H4 (cell line): ENCODE measurements around the gene BCL11A. TPM values are rescaled to one million over a fixed set of nuclear protein-coding genes. Genes with fewer than 3 reads are reported as not detected.
A peak's percentile ranks its signal among the peaks of the same experiment; 100 is the strongest.

Source experiments
- DNase-seq: peaks from one replicate; pipeline ENCODE4 v3.0.0-alpha.2; 2015; ENCODE audit warnings: low spot score
- total RNA-seq: library from RNA; depleted of rRNA; stranded (reverse); fragments of >200 nt; shearing (Covaris generic); gene quantifications from 2 replicates; pipeline ENCODE4 v1.2.3, GENCODE V29; 2014

BCL11A gene
- total RNA-seq, 1 experiment from 2014 or later = 1.3 TPM

GRCh38 chr2:60527762-60528161 lies 25.7 kb downstream of the BCL11A start:
- DNase-seq = no peak

- no peak for DNase-seq
Measured at GRCh38 chr2:60526623-60527022, 26.8 kb downstream of the BCL11A start.

GRCh38 chr2:60525899-60526298 lies 27.6 kb downstream of the BCL11A start:
- no peak for DNase-seq

DNA sequence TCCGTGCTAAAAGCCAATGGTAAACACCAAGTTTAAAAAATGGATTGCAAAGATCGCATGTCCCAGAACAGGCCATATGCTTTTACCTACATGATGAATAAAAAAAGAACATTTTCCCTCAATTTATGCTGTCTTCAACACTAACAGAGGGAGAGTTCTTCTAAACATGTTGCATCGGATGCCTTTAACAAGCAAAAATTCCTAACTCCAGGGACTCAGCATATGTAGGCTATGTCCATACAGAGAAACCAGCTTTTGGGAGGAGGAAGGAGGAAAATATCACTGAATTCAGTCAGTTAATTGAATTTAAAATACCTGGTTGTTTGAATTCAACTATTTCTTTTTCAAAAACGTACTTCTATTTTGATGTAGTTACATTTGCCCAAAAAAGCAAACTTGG lies 28.6 kb downstream of the BCL11A start:
- no peak for DNase-seq

- no peak for DNase-seq
Measured at GRCh38 chr2:60523963-60524362, 29.5 kb downstream of the BCL11A start.

- no peak for DNase-seq
Measured at GRCh38 chr2:60522462-60522861, 31.0 kb downstream of the BCL11A start.

- DNase-seq = no peak
Measured at GRCh38 chr2:60521626-60522025, 31.8 kb downstream of the BCL11A start.

GRCh38 chr2:60520917-60521539 lies 32.4 kb downstream of the BCL11A start:
- DNase-seq = no peak

DNA sequence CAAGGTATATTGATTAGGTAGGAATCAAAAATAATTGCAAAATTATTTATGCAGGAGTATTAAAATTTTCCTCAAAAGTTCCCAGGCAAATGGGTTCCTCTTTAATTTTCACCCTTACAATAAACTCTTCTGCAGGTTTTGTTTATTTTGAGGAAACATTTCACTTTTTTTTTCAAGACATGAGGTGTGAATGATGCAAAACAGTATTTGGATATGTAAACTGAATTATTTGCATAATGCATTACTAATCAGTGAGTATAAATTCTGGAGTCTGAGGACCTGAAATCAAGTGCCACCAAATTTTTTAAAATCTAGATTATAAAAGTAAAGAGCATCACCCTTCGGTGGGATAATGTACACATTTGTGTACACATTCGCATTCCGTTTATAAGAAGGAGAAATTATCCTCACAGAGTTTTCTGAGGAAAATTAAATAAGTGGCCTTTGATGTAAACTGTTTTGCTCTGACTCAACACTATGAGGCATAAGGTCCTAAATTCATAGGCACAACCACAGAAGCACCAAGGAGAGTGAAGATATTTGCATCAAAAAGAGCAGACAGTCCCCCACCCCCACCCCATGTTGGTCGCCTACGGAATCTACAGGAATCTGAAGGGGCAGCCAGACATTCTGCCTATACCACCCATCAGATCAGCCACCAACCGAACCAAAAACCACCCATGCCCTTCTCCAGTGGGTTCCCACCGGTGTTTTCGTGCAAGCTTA lies 33.1 kb downstream of the BCL11A start:
- DNase-seq = no peak

DNA sequence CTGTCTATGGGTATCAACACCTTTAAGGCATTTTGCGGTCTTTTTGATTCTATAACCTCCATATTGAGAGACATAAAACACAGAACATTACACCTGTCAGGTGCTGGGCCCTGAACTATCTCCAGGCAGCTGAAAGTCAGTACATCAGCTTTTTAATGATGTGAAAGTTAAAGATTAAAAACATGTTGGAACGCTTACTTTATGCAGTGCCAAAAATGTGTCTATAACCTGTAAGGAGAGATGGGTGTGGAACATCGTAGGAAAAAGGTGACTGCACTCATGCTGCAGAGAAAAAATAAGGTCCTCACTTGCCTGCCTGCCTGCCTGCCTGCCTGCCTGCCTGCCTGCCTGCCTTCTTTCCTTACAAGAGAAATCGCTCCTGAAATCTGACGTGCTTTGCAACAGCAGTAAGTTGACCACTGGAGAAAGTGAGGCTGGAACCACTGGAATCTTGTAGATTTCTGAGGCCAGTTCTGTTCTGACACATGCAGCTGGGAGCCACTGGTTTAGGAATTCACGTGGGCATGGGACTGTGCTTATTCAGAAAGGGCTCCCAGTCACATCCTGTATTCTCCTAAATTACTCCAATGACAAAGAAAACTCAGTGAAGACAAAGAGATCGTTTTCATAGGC lies 34.1 kb downstream of the BCL11A start:
- no peak for DNase-seq

GRCh38 chr2:60518567-60518966 lies 34.9 kb downstream of the BCL11A start:
- no peak for DNase-seq

DNA sequence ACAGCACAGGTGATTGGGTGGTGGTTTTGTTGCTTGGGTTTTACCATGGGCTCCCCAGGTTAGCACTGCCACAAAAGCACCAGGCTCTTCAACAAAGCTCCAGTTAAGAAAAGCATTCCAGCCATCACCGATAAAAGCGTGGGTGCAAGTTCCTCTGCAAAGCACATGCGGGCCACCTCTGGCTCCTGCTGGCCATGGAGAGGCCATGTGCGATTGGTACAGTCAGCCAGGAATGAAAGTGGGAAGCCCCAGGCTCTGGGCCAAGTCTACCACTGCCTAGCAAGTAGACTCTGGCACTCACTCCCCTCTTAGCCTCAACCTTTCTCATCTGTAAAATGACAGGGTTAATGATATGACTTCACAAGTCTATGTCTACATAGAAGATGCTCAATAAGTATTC lies 36.0 kb downstream of the BCL11A start:
- no peak for DNase-seq

DNA sequence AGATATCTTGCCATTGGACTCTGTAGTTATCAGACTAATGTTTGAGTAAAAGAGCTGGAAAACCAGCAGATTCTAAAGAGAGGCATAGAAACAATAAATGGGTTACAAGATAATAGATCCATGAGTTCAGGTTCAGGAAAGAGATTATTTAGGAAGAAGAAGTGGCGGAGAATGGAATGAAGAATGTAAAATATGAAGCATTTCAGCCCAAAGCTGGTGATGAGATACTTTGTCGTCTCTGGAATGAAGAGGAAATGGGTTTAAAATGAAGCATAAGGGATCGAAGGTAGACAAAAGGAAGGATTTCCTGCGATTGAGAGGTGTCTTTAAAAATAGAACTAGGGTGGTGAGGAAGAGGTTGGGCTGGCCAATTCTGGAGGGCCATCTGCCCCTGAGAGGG lies 36.6 kb downstream of the BCL11A start:
- no peak for DNase-seq

DNA sequence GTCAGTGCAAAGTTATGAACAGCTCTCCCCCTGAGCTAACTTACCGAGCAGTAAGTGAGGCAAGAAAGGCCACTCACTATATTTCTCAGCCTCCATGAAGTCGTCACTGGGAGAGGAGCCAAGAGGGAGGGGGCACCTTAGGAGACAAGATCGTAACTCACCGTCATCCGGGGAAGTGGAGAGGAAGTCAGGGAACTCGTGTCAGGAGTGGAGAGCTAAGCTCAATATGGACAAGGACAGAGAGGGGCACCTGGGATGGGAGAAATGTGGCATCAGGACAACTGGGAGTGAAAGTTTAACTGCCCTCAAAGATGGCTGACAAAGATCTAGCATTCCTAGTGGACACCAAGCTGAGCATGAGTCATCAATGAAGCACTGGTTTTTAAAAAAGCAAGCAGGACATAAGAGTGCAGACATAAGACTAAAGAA lies 37.1 kb downstream of the BCL11A start:
- peak; percentile 56 for DNase-seq

GRCh38 chr2:60515721-60516226 lies 37.7 kb downstream of the BCL11A start:
- peak; percentile 51 for DNase-seq

GRCh38 chr2:60513996-60514395 lies 39.5 kb downstream of the BCL11A start:
- no peak for DNase-seq

DNA sequence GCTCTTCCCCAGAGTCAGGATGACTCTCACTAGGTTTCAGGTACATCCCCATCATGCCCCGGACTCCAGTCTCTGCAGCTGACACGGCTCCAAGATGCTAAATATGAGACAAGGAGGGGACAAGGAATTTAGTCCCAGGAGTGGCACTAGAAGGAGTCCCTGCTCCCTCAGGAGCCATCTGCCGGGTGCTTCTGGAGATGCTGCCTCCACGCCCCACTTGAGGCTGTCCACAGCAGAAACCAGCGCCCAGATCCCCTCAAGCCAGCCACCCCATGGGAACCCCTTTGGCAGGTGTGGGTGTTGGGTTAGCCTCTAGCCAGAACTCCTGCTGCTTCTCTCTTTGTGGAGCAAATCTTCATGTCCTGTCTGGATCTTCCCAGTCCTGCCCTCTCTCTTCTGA lies 40.3 kb downstream of the BCL11A start:
- DNase-seq = no peak

GRCh38 chr2:60512641-60513040 lies 40.8 kb downstream of the BCL11A start:
- no peak for DNase-seq

GRCh38 chr2:60512062-60512622 lies 41.3 kb downstream of the BCL11A start:
- DNase-seq = no peak

DNA sequence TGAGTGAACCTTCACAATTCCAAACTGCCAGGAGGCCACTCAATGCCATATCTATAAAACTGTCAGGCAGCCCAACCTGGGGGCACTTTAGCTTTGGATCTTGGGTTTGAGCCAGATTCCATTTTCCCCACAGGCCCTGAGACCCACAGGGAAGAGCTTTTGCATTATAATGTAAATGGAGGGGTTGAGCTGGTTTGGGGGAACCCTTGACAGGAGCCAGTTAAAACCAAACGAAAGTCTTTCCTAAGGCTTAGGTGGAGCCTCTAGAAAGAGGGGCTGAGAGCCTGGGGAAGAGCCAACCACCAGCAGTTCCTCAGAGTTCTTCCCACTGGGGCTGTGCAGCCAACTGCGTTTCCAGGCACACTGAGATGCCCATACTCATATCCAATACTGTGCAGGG lies 42.7 kb downstream of the BCL11A start:
- no peak for DNase-seq

DNA sequence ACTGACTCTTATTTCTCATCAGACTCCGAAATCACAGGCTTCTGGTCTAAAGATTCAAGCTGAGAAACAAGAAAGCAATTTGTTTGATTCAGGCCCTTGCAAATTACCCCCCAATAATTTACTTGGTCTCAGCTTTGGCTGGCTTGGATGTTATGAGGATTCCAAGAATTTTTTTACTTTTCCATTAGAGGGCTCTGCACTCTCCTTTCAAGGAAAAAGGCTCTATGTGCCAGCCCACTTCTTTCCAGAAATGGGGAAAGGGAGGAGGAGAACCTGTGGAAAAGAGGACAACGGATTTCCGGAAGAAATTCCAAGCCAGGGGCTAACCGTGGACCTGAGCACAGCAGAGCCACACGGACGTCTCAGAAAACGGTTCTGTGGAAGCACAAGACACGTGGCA lies 44.4 kb downstream of the BCL11A start:
- DNase-seq = no peak

DNA sequence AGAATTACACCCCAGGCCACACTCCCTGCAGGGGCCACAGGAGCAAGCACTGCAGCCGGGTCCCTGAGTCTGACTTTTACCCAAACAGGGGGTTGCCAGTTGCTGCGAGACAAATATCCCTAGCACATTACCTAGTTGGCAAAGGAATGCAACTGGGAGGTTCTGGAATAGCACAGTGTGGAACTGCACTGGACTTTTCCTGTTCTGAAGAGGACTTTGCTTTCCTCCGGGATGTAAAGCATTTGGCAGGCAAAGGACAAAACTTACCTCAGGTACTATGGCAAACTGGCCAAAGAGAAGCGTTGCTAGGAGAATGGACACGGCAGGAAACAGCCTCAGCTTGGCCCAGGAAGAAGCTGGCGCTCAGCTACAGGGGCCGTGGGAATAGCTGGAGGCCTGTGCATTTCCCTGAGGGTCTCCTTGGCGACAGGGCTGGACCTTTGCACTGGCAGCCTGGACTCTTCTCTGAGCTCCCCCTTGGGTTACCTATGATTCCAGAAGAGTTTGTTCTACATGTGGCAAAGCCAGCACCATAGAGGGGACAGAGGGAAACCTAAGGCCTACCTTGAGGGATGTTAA lies 45.0 kb downstream of the BCL11A start:
- no peak for DNase-seq
